SK-N-MC (cell line): ENCODE measurements around the gene RMND5A.

ENCODE experiments used
- EZH2 ChIP-seq: fragments of 200-600 bp; sonication (generic); IDR thresholded peaks from one replicate; pipeline ENCODE4 v1.6.1; 2017; ENCODE audit warnings: antibody characterized with exemption
- FOXP2 ChIP-seq: optimal IDR thresholded peaks from 2 replicates; pipeline ENCODE3; 2011; ENCODE audit warnings: mild to moderate bottlenecking, moderate library complexity; ENCODE audit not compliant: insufficient read depth; ENCODE audit errors: extremely low read length, control extremely low read depth
- POLR2AphosphoS5 ChIP-seq: IDR thresholded peaks from 2 replicates; pipeline ENCODE4 v1.6.1; 2012; ENCODE audit warnings: mild to moderate bottlenecking, low read depth, low read length, borderline replicate concordance

DNA sequence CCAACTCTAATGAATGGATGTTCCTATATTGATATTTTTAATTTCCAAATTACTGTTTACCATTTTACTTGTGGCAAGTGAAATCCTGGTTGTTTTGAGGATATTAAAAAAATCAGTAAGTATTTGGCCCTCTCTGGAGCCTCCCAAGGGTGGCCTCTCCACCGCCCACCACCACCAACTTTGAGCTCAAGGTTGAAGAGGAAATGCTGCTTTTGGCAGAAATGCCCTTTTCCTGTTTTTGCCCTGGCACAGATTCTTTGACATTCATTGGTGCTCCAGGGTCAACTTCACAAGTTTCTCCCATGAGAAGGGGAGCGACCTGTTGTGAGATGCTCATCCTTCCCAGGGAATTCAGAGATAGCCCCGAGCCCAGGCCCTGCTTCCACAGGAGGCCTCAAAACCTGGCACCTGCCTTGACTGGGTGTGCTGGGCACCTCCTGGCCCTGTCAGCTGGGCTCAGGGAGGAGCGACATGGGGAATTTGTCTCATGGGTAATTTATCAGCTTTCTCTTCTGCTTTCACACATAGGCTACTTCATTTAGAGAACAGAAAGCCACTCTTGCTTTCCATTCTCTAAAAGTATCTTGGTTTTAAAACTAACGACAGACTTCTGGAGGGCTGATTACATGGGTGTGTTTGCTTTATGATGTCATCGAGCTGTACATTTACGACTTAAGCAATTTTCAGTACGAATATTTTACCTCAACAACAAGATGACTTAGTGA is 63.7 kb downstream of the RMND5A start:
- TF ChIP-seq EZH2: no peak
- TF ChIP-seq POLR2AphosphoS5: no peak
- no peak for TF ChIP-seq FOXP2
